Activated naive CD8-positive, alpha-beta T cell treated with anti-CD3 and anti-CD28 coated beads, Interleukin-2, amount 50 U/mL, for 24 hours (primary cell): ENCODE data around the gene C19orf73.

Experiments
- ATAC-seq: fragments of 150-1000 bp; cut with Tn5 transposase; one replicate; pipeline ENCODE4 v1.10.0; 2021
- DNase-seq: peaks from one replicate; pipeline ENCODE4 v3.0.0; 2021
- H3K27ac Mint-ChIP-seq: one replicate; pipeline ENCODE4 v1.8.0; 2021; ENCODE audit warnings: mild to moderate bottlenecking, mixed read lengths
- H3K27me3 Mint-ChIP-seq: one replicate; pipeline ENCODE4 v1.8.0; 2021; ENCODE audit warnings: mixed read lengths
- H3K36me3 Mint-ChIP-seq: one replicate; pipeline ENCODE4 v1.8.0; 2021; ENCODE audit warnings: low read depth, mixed read lengths
- H3K4me1 Mint-ChIP-seq: one replicate; pipeline ENCODE4 v1.8.0; 2021; ENCODE audit warnings: mixed read lengths
- H3K4me3 Mint-ChIP-seq: one replicate; pipeline ENCODE4 v1.8.0; 2021; ENCODE audit warnings: mild to moderate bottlenecking, moderate library complexity, mixed read lengths
- H3K9me3 Mint-ChIP-seq: one replicate; pipeline ENCODE4 v1.8.0; 2021; ENCODE audit warnings: mixed read lengths

Gene C19orf73

DNA sequence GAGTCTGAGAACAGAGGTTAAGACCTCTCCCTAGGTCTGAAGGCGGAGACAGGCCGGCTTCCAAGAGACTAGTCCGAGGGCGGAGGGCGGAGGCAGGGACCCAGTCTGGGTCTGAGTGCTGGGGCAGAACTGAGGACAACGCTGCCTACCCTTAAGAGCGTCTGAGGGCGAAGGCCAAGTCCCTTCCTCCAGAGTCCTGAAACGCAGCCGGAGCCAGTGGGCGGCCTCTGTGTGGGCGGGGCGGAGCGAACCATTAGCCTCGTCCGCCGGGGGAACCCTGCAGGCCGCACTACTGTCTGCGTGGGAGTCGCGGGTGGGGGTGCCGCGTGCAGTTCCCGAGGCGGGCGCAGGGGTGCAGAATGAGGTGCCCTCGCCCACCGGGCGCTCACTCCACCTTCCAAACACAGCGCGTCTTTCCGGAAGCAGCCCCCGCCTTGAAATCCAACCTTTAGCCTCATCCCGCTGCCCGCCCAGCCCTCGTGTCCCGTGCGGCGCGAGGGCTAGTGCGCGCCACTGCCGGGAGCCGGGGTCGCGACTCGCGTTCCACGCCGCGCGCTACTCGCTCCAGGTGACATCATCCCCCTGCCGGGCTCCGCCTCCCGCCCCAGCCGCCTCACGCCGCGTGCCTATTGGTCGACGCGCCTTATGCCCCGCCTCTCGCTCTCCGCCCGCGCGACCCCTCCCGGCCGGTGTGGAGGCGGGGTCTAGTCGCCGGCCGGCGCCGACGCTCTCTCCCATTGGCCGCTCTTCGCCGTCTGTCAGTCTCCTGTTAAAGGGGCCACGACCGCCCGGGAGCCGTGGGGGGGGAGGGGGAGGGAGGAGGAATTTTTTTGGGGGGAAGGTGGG lies at the start of gene C19orf73:
Gene C19orf73, minus strand, starts transcription at position 579 of the 846 bp plus-strand sequence. Its CDS starts 121 bp downstream, at position 458.
- Mint-ChIP-seq H3K4me1 (peaks cover 27% of the 10 kb centered on the region), H3K27ac (peak within 1 kb of the TSS; percentile 76), H3K36me3 (no peaks in the 10 kb centered on the region)

DNA sequence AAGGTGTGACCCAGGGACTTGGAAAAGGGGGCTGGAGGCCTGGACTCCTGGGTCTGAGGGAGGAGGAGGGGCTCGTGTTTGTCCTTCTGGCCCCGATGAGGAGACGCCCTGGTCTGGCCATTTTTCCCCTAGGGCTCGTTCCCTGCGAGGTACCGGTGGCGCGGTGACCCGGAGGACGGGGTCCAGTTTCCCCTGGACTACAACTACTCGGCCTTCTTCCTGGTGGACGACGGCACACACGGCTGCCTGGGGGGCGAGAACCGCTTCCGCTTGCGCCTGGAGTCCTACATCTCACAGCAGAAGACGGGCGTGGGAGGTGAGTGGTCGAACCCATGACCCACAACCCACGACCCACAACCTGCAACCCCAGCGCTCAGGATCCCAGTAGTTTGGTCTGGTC lies 49.5 kb upstream of the C19orf73 start:
- Mint-ChIP-seq H3K27ac (no peak overlapping the region), H3K4me1 (no peaks in the 10 kb centered on the region), H3K4me3 (no peak overlapping the region), H3K9me3 (no peaks in the 10 kb centered on the region), H3K27me3 (peaks cover 11% of the 10 kb centered on the region), H3K36me3 (no peaks in the 10 kb centered on the region)
- DNase-seq (no peak), ATAC-seq (no peak)

More for the DNA sequence above, at the start of gene C19orf73:
- H3K27me3 Mint-ChIP-seq, result peaks cover 9% of the 10 kb centered on the region
- H3K4me3 Mint-ChIP-seq, result peak within 1 kb of the TSS; percentile 81
- no peaks in the 10 kb centered on the region for H3K9me3 Mint-ChIP-seq
- peak; percentile 80 for ATAC-seq
- peak; percentile 96 for DNase-seq

GRCh38 chr19:49167857-49168409 lies 49.0 kb upstream of the C19orf73 start:
- no peak for DNase-seq
- Mint-ChIP-seq H3K36me3 (no peaks in the 10 kb centered on the region), H3K27me3 (peaks cover 11% of the 10 kb centered on the region), H3K27ac (no peak overlapping the region), H3K4me3 (no peak overlapping the region), H3K9me3 (no peaks in the 10 kb centered on the region), H3K4me1 (no peaks in the 10 kb centered on the region)
- no peak for ATAC-seq

DNA sequence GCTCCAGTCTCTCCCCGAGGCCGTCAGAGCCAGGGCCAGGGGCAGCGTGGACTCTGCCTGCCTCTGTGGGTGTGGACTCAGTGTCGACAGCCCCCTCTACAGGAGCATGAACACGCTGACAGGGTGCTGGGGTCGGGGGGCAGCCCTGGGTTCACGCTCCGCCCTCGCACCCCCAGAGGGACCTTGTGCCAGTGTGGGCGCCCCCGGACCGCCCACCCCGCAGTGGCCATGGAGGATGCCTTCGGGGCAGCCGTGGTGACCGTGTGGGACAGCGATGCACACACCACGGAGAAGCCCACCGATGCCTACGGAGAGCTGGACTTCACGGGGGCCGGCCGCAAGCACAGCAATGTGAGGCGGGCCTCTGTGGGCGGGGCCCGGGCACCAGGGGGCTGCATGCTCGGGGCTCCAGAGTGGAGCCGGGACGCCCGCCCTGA lies 46.9 kb upstream of the C19orf73 start:
- H3K27me3 Mint-ChIP-seq, result peaks cover 9% of the 10 kb centered on the region
- no peak for ATAC-seq
- H3K36me3 Mint-ChIP-seq, result no peaks in the 10 kb centered on the region
- H3K4me3 Mint-ChIP-seq, result no peak overlapping the region
- DNase-seq, result no peak
- H3K9me3 Mint-ChIP-seq, result no peaks in the 10 kb centered on the region
- H3K27ac Mint-ChIP-seq, result no peak overlapping the region
- H3K4me1 Mint-ChIP-seq, result no peaks in the 10 kb centered on the region

DNA sequence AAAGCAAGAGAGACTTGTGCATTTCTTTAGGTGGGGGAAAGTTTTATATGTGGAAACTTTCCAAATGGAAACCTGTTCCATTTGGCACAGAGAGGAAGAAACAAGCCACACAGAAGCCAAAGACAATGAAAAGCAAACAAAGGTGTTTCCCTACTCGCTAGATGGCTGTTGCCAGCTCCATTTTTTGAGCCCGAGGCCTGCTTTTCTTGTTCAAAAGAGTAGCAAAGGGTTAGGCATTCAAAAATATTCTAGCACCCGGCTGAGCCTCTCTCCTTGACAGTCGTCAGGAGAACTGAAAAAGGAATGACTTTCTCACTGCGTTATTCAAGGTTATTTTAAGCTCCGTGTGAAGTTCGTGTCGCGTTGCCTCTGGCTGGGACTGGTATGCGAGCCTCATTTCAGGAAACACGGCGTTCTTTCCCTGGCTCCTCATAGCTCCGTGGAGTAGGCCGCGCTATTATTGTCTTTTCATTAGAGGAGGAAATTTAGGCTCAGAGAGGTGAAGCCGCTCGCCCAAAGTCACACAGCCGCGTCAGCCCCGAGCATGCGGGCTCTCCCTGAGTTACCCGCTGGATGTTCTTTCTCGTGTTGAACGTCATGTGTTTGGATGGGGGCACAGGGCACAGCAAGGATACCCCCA lies 46.3 kb upstream of the C19orf73 start:
- no peak for DNase-seq
- Mint-ChIP-seq H3K27me3 (peaks cover 14% of the 10 kb centered on the region), H3K9me3 (no peaks in the 10 kb centered on the region), H3K4me3 (no peak overlapping the region), H3K36me3 (no peaks in the 10 kb centered on the region), H3K27ac (no peak overlapping the region), H3K4me1 (no peaks in the 10 kb centered on the region)
- ATAC-seq, result no peak

DNA sequence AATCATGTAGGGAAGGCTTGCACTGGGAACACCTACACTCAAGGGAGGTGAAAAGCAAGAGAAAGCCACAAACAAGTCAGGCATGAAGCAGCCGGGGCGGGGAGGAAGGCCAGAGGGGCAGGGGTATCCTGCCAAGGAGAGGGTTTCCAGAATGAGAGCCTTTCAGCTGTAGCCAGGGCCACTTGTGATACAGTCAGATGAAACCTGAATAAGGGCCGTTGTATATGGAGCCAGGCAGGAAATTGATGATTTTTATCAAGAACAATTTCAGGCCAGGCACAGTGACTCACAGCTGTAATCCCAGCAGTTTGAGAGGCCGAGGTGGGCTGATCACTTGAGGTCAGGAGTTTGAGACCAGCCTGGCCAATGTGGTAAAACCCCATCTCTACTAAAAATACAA lies 43.0 kb upstream of the C19orf73 start:
- no peaks in the 10 kb centered on the region for H3K36me3 Mint-ChIP-seq
- H3K27me3 Mint-ChIP-seq, result peaks cover 37% of the 10 kb centered on the region
- no peak overlapping the region for H3K27ac Mint-ChIP-seq
- DNase-seq (no peak), ATAC-seq (no peak)
- H3K4me1 Mint-ChIP-seq, result peaks cover 5% of the 10 kb centered on the region
- no peak overlapping the region for H3K4me3 Mint-ChIP-seq
- no peaks in the 10 kb centered on the region for H3K9me3 Mint-ChIP-seq

GRCh38 chr19:49160450-49161189 lies 41.7 kb upstream of the C19orf73 start:
- Mint-ChIP-seq H3K9me3 (no peaks in the 10 kb centered on the region), H3K36me3 (no peaks in the 10 kb centered on the region), H3K4me3 (no peak overlapping the region), H3K27ac (no peak overlapping the region), H3K4me1 (peaks cover 5% of the 10 kb centered on the region), H3K27me3 (peaks cover 40% of the 10 kb centered on the region)
- DNase-seq, result no peak
- ATAC-seq, result no peak

- peak; percentile 51 for ATAC-seq
- H3K4me3 Mint-ChIP-seq, result peak within 1 kb of the TSS; percentile 46
Measured at GRCh38 chr19:49157445-49158224, 38.7 kb upstream of the C19orf73 start, which contains the start of gene TRPM4. Gene TRPM4, plus strand, starts transcription at chr19:49157792. Its CDS starts 75 bp downstream, at chr19:49157867.

GRCh38 chr19:49155820-49156346 lies 36.9 kb upstream of the C19orf73 start:
- Mint-ChIP-seq H3K4me3 (no peak overlapping the region), H3K27ac (no peak overlapping the region)

More at GRCh38 chr19:49157445-49158224, 38.7 kb upstream of the C19orf73 start, which contains the start of gene TRPM4:
- no peaks in the 10 kb centered on the region for H3K9me3 Mint-ChIP-seq
- peaks cover 5% of the 10 kb centered on the region for H3K4me1 Mint-ChIP-seq
- peak; percentile 67 for DNase-seq
- no peaks in the 10 kb centered on the region for H3K36me3 Mint-ChIP-seq
- H3K27me3 Mint-ChIP-seq, result peaks cover 60% of the 10 kb centered on the region
- no peak within 1 kb of the TSS for H3K27ac Mint-ChIP-seq

DNA sequence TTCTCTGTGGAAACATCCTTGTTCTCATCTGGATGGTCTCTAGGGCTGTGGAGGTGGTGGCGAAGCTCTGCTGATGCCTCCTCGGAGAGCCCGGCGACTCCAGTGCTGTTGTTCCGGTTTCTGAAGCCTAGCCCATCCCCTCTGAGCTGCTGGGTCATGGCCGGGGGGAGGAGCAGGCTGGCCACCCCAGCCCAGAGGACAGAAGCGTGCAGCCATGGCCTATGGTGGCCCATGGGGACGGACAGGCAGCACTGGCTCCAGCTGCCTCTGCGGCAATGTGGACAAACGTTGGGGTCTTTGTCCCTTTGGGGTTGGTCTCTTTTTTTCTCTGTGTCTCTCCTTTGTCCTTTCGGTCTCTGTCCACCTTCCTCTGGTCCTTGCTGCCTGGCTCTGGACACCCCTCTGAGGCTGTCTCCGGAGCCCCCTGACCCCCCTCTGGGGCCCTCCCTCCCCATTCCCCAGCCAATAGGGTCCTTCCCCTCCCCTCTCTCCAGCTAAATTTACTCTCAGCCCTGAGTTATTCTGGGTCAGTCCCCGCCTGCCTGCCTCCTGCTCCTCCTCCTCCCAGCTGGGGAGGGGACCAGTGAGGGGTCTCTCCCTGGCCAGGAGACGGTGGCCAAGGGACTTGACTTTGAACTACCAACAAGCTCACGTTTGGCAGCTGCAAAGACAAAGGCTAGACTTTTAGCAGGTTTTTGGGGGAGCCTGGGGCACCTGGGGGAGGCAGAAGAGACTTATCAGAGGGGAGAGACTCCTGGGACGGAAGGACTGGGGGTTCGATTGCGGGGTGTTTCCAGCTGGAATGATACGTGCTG lies 36.3 kb upstream of the C19orf73 start, which contains the start of gene HRC:
Gene HRC, minus strand, starts transcription at position 392 of the 815 bp plus-strand sequence. Its CDS starts 159 bp downstream, at position 233.
- Mint-ChIP-seq H3K4me3 (no peak within 1 kb of the TSS), H3K27me3 (peaks cover 72% of the 10 kb centered on the region), H3K36me3 (no peaks in the 10 kb centered on the region), H3K9me3 (no peaks in the 10 kb centered on the region), H3K4me1 (peaks cover 16% of the 10 kb centered on the region), H3K27ac (no peak within 1 kb of the TSS)
- DNase-seq, result no peak
- no peak for ATAC-seq

More at GRCh38 chr19:49155820-49156346, 36.9 kb upstream of the C19orf73 start:
- H3K9me3 Mint-ChIP-seq, result no peaks in the 10 kb centered on the region
- peaks cover 76% of the 10 kb centered on the region for H3K27me3 Mint-ChIP-seq
- ATAC-seq (no peak), DNase-seq (no peak)
- peaks cover 13% of the 10 kb centered on the region for H3K4me1 Mint-ChIP-seq
- no peaks in the 10 kb centered on the region for H3K36me3 Mint-ChIP-seq

DNA sequence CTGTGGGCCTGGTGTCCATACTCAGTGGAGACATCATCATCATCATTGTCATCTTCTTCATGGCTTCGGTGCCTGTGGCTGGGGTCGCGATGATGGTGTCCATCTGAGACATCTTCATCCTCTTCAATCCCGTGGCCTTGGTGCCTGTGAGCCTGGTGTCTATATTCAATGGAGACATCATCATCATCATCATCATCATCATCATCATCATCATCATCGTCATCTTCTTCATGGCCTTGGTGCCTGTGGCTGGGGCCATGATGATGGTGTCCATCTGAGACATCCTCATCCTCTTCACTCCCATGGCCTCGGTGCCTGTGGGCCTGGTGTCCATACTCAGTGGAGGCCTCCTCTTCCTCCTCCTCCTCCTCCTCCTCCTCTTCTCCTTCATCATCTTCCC lies 35.3 kb upstream of the C19orf73 start:
- Mint-ChIP-seq H3K4me3 (no peak overlapping the region), H3K27me3 (peaks cover 74% of the 10 kb centered on the region), H3K36me3 (no peaks in the 10 kb centered on the region), H3K9me3 (no peaks in the 10 kb centered on the region), H3K27ac (no peak overlapping the region), H3K4me1 (peaks cover 24% of the 10 kb centered on the region)
- ATAC-seq, result no peak
- no peak for DNase-seq

GRCh38 chr19:49153167-49153809 lies 34.3 kb upstream of the C19orf73 start:
- Mint-ChIP-seq H3K9me3 (no peaks in the 10 kb centered on the region), H3K4me3 (no peak overlapping the region), H3K36me3 (no peaks in the 10 kb centered on the region), H3K27me3 (peaks cover 79% of the 10 kb centered on the region), H3K4me1 (peaks cover 28% of the 10 kb centered on the region), H3K27ac (peak overlapping the region; percentile 13)
- DNase-seq (no peak), ATAC-seq (no peak)
